Kidney glomerular epithelial cell (primary cell): ENCODE measurements around the gene APOA4.
"Not testable (repeated sequence)": the region's sequence is repeated elsewhere in the genome, so short reads cannot be mapped to it uniquely, and the experiment has no call there.

Experiments
- DNase-seq: peaks from one replicate; lab custom pipeline; 2025; lab: John Stamatoyannopoulos, UW

Gene APOA4

GRCh38 chr11:116829525-116830183, 6.5 kb upstream of the APOA4 start, which contains the start of gene APOC3:
APOC3 (plus strand) TSS chr11:116829907; CDS start chr11:116830583, 676 bp downstream.
- no peak for DNase-seq

- DNase-seq = no peak
These were observed 5.8 kb upstream of the APOA4 start for GRCh38 chr11:116828632-116829524.

- no peak for DNase-seq
These were observed 4.4 kb upstream of the APOA4 start for GRCh38 chr11:116827461-116827860.

GRCh38 chr11:116826751-116827431, 3.8 kb upstream of the APOA4 start:
- DNase-seq = no peak

GRCh38 chr11:116825854-116826750, 3.0 kb upstream of the APOA4 start:
- no peak for DNase-seq

GRCh38 chr11:116825434-116825833, 2.3 kb upstream of the APOA4 start:
- DNase-seq = no peak

GRCh38 chr11:116822575-116822974, 529 bp downstream of the APOA4 start:
- DNase-seq = no peak

- DNase-seq = no peak
These were observed 1.8 kb downstream of the APOA4 start for GRCh38 chr11:116821050-116821918.

GRCh38 chr11:116819049-116819448, 4.1 kb downstream of the APOA4 start:
- no peak for DNase-seq

GRCh38 chr11:116814502-116814901, 8.6 kb downstream of the APOA4 start:
- no peak for DNase-seq

- DNase-seq = no peak
These were observed 9.2 kb downstream of the APOA4 start for GRCh38 chr11:116813781-116814471.

- no peak for DNase-seq
These were observed 9.9 kb downstream of the APOA4 start for GRCh38 chr11:116813170-116813569.

GRCh38 chr11:116812109-116812508, 11.0 kb downstream of the APOA4 start:
- no peak for DNase-seq

- no peak for DNase-seq
These were observed 11.9 kb downstream of the APOA4 start for GRCh38 chr11:116811194-116811593.

- DNase-seq = no peak
These were observed 14.6 kb downstream of the APOA4 start for GRCh38 chr11:116808262-116809175.

GRCh38 chr11:116807601-116808261, 15.4 kb downstream of the APOA4 start:
- DNase-seq = no peak

- no peak for DNase-seq
These were observed 19.1 kb downstream of the APOA4 start for GRCh38 chr11:116804001-116804400.

GRCh38 chr11:116801662-116802061, 21.4 kb downstream of the APOA4 start:
- not testable (repeated sequence) for DNase-seq
